ENCODE data around the gene HUNK.
A peak's percentile ranks its signal among the peaks of the same experiment; 100 is the strongest.

HUNK gene

DNA sequence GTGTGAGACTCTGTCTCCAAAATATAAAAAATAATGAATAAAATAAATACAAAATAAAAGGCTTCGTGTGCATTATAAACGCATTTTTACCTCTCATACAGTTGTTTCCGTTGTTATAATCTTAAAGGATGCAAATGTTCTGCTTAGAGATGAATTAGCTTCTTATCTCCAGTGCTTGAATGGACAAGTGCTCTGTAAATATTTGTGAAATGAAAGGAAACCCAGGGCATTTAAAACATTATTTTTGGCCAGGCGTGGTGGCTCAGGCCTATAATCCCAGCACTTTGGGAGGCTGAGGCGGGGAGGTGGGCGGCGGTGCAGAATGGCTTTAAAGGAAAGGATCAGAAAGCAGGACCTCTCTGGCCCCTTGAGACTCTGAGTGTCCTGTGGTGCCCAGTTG, 94.5 kb downstream of the HUNK start:
- Mint-ChIP-seq H3K27me3 (peaks cover 2% of the 10 kb centered on the region), H3K9me3 (ENCODE audit: low read depth) (no peaks in the 10 kb centered on the region), H3K4me1 (ENCODE audit: low read depth) (peaks cover 4% of the 10 kb centered on the region), H3K27ac (no peak overlapping the region), H3K4me3 (no peak overlapping the region), H3K36me3 (no peaks in the 10 kb centered on the region)

DNA sequence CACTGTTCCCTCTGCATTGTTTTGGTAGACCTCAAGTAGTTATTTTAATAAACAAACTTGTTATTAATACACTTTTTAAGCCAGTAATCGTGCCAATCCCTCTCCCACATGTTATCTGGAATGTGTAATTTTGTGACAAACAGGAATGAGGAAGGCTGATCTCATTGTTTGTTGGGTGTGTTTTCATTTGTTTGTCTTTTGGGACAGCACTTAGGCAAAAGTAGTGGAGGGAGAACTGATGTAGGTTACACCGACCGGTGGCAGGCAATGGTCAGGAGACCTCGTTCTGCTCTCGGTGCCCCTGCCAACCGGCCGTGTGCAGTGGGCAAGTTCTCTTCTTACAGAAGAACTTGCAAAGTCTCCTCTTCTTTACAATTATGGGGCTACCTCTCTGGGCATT, 99.8 kb downstream of the HUNK start:
- no peak overlapping the region for H3K4me3 Mint-ChIP-seq
- no peaks in the 10 kb centered on the region for H3K9me3 Mint-ChIP-seq (ENCODE audit: low read depth)
- peaks cover 30% of the 10 kb centered on the region for H3K4me1 Mint-ChIP-seq (ENCODE audit: low read depth)
- no peak overlapping the region for H3K27ac Mint-ChIP-seq
- peaks cover 3% of the 10 kb centered on the region for H3K36me3 Mint-ChIP-seq
- H3K27me3 Mint-ChIP-seq = no peaks in the 10 kb centered on the region

DNA sequence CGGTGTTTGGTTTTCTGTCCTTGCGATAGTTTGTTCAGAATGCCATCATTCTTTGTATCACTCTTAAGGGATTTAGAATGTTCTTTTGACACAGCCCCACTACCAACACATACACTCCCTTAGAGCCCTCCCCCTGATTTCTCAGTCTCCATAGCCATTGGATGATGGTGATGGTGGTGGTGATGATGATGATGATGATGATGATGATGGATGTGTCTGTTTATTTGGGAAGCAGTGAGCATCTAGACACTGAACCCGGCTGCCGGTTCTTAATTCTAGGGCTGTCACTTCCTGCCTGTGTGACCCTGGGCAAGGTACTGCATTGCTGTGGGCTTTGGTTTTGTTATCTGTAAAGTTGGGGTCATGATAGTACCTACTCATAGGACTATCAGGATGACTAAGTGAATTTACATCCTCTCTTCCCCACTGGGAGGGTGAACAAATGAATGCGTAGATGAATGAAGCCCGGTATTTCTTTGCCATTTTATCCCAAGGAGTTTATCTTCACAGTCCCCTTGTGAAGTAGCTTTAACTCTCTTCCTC, 100.7 kb downstream of the HUNK start:
- Mint-ChIP-seq H3K27ac (no peak overlapping the region), H3K4me1 (ENCODE audit: low read depth) (peaks cover 30% of the 10 kb centered on the region), H3K4me3 (no peak overlapping the region), H3K9me3 (ENCODE audit: low read depth) (no peaks in the 10 kb centered on the region), H3K27me3 (no peaks in the 10 kb centered on the region), H3K36me3 (peaks cover 3% of the 10 kb centered on the region)

DNA sequence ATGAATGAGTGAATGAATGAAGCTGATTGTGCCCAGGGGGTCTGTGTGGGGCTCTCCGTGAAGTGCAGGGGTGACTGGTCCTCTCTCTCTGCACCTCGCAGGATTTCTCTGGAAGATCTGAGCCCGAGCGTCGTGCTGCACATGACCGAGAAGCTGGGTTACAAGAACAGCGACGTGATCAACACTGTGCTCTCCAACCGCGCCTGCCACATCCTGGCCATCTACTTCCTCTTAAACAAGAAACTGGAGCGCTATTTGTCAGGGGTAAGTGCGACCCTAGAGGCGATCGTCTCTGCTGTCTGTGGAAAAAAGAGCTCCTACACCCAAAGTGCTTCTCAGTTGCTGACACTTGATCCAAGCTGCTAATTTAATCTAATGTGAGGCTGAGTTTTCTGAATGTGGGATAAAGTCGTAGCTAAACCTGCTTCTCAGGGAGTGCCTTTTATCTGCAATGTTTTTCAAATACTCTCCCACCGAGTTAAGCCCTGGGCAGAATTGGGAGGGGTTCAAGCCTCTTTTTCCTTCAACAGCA, 101.7 kb downstream of the HUNK start:
- Mint-ChIP-seq H3K4me3 (peak overlapping the region; percentile 52), H3K27me3 (no peaks in the 10 kb centered on the region), H3K27ac (peak overlapping the region; percentile 12), H3K4me1 (ENCODE audit: low read depth) (peaks cover 30% of the 10 kb centered on the region), H3K36me3 (peaks cover 3% of the 10 kb centered on the region), H3K9me3 (ENCODE audit: low read depth) (no peaks in the 10 kb centered on the region)

DNA sequence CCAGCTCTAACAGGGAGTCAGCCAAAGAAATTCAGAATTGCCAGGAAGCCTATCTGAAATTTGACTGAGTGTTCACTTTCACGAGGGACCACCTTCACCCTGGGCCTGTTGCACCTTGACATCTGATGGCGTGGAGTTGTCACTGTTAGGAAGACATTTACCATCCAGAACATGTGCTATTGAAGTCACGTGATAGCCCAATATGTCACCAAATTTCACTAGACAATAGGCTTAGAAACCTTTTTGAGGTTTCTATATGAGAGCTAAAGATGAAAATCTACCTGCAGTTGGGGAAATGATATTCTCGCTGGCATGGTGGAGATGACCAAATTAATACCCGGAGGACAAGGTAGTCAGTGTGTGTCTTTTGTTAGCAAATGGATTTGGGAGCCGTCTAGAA, 102.7 kb downstream of the HUNK start:
- Mint-ChIP-seq H3K9me3 (ENCODE audit: low read depth) (no peaks in the 10 kb centered on the region), H3K27me3 (no peaks in the 10 kb centered on the region), H3K36me3 (peaks cover 3% of the 10 kb centered on the region), H3K4me3 (no peak overlapping the region), H3K4me1 (ENCODE audit: low read depth) (peaks cover 26% of the 10 kb centered on the region), H3K27ac (no peak overlapping the region)

DNA sequence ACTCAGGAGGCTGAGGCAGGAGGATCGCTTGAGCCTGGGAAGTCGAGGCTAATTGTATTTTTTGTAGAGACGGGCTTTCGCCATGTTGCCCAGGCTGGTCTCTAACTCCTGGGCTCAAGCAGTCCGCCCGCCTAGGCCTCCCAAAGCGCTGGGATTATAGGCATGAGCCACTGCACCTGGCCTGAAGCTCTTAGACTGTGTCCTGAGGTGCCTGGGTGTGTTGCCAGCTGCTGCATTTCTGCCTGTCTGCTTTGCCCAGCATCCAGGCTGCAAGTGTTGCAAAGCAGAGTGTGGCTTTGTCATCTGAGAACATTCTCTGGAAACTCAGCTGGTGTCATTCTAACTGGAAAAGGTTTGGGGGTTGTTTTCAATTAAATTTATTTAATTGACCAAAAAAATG, 105.0 kb downstream of the HUNK start:
- H3K36me3 Mint-ChIP-seq = no peaks in the 10 kb centered on the region
- peaks cover 2% of the 10 kb centered on the region for H3K27me3 Mint-ChIP-seq
- peaks cover 31% of the 10 kb centered on the region for H3K4me1 Mint-ChIP-seq (ENCODE audit: low read depth)
- H3K4me3 Mint-ChIP-seq = no peak overlapping the region
- H3K9me3 Mint-ChIP-seq (ENCODE audit: low read depth) = no peaks in the 10 kb centered on the region
- H3K27ac Mint-ChIP-seq = no peak overlapping the region

DNA sequence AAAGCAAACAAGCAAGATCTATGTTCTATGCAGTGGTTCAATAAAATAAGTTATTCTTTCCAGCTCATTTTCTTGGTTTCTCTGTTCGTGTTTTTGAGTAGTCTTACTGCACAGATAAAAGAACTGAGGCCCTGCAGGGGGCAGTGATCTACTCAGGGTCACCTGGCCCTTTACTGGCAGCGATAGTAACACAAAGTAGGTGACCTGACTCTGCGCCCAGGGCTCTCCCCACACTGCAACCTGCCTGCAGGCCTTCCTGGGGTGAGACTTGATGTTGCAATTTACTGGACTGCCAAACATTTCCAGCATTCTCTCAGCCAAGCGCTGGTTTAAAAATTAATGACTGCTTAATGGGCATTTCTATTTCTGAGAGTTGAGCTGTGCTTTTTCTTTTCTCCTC, 110.3 kb downstream of the HUNK start:
- Mint-ChIP-seq H3K27me3 (peaks cover 4% of the 10 kb centered on the region), H3K27ac (no peak overlapping the region), H3K4me3 (no peak overlapping the region), H3K36me3 (no peaks in the 10 kb centered on the region), H3K9me3 (ENCODE audit: low read depth) (no peaks in the 10 kb centered on the region), H3K4me1 (ENCODE audit: low read depth) (peaks cover 5% of the 10 kb centered on the region)

DNA sequence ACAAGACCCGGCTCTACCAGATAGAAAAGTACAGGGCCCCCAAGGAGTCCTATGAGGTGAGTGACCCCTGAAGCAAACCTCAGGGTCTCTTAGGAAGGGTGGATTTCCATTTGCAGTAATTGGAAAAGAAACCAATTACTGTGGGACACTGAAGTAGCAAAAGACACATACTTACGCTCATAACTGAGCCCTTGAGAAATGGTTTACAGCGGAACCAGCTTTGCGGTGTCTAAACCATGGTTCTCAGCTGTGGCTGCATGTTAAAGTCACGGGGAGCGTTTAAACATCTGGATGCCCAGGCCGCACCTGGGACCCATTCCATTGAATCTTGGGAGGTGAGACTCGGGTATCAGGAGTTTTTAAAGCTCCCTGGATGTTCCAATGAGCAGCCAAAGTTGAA, 110.7 kb downstream of the HUNK start:
- no peak overlapping the region for H3K4me3 Mint-ChIP-seq

DNA sequence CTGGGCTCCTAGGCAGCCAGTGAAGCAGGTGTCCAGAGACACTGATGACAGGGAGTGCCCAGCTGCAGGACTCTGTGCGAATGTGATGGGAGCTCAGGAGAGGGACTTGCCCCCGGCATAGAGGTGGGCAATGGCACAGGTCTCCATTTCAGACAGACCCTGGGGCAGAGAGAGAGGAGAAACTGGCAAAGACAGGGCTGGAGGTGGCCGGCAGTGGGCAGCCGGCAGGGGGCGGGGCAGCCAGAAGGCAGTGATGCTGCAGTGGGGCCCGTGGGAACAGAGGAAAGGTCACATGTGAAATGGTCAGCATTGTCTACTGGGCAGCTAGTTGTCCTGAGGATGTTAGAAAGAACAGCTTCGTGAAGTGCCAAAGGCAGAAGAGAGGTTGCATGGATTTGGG, 112.6 kb downstream of the HUNK start:
- peaks cover 4% of the 10 kb centered on the region for H3K27me3 Mint-ChIP-seq
- no peak overlapping the region for H3K27ac Mint-ChIP-seq
- no peak overlapping the region for H3K4me3 Mint-ChIP-seq
- H3K4me1 Mint-ChIP-seq (ENCODE audit: low read depth) = peaks cover 5% of the 10 kb centered on the region
- no peaks in the 10 kb centered on the region for H3K9me3 Mint-ChIP-seq (ENCODE audit: low read depth)
- no peaks in the 10 kb centered on the region for H3K36me3 Mint-ChIP-seq

More for the DNA sequence above, 110.7 kb downstream of the HUNK start:
- Mint-ChIP-seq H3K9me3 (ENCODE audit: low read depth) (no peaks in the 10 kb centered on the region), H3K4me1 (ENCODE audit: low read depth) (peaks cover 5% of the 10 kb centered on the region), H3K27ac (no peak overlapping the region), H3K36me3 (no peaks in the 10 kb centered on the region), H3K27me3 (peaks cover 4% of the 10 kb centered on the region)

DNA sequence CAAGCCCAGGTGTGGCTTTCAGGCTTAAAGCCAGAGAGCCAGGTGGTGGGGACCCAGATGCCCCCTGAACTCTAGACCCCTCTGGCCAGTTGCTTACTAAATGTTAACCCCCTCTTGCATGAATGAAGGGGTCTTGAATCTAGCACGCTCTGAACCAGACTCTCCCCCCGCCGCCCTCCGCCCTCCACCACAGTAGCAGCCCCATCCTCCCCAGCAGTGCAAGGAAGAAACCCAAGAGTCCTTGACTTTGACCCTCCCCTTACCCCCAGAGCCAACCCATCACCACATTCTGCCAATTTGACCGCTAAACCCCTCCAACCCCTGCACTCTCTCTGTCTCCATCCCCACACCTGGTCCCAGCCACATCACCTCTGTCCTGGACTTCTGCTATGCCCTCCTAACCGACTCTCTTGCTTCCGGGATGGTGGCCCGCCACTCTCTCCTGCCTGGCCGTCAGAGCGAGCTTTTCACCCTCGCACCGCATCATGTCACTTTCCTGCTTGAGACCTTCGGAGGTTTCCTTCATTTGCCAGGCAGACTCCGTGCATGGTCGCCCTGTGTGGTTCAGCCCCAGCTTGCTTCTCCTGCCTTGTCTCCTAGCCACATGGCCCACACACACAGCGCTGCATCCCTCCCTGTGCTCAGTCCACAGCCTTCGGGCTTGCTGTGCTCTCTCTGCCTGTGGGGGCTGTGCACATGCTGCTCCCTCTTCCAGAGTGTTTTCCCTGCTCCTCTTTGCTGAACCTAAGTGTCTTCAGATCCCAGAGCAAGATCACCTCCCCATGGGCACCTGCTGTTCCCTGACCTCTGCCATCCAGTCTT, 113.4 kb downstream of the HUNK start:
- no peak overlapping the region for H3K27ac Mint-ChIP-seq
- peaks cover 5% of the 10 kb centered on the region for H3K4me1 Mint-ChIP-seq (ENCODE audit: low read depth)
- H3K9me3 Mint-ChIP-seq (ENCODE audit: low read depth) = no peaks in the 10 kb centered on the region
- no peak overlapping the region for H3K4me3 Mint-ChIP-seq
- H3K36me3 Mint-ChIP-seq = no peaks in the 10 kb centered on the region
- H3K27me3 Mint-ChIP-seq = peaks cover 2% of the 10 kb centered on the region

DNA sequence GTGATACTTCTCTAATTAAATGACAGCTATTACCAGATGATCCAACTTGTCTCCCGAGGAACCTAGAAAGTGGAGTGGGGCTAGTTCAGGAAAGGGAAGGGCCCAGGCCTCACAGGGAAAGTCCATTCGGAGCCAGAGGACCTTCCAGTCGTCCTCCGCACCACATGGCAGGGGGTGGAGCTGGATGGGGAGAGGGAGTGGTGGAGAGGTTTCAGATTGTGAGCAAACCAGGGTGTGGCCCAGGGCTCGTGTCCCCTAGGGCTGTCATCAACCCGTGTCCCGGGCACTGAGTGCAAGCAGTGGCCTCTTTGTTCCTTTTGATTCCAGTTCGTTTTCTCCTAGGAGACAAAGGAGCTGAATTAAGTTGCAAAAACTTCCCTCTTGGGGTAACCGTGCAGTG, 114.9 kb downstream of the HUNK start:
- H3K4me3 Mint-ChIP-seq = no peak overlapping the region
- no peaks in the 10 kb centered on the region for H3K36me3 Mint-ChIP-seq

DNA sequence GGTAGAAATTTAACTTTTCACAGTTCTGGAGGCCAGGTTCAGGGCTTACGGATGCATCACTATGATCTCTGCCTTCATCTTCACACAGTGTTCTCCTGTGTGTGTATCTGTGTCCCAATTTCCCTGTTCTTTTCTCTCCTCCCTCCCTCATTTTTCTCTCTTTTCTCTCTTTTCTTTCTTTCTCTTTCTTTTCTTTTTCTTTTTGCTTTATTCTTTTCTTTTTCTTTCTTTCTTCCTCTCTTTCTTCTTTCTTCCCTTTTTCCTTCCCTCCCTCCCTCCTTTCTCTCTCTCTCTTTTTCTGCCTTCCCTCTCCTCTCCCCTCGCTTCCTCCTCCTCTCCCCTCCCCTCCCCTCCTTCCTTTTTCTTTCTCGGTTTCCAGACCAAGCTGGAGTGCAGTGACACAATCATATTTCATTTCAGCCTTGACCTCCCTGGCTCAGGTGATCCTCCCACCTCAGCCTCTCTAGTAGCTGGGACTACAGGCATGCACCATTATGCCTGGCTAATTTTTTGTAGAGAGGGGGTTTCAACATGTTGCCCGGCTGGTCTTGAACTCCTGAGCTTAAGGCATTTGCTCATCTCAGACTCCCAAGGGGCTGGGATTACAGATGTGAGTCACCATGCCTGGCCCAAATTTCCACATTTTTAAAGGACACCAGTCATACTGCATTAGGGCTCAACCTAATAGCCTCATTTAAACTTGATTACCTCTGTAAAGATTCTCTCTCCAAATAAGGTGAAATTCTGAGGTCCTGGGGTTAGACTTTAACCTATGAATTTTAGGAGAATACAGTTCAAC, 115.9 kb downstream of the HUNK start:
- H3K27ac Mint-ChIP-seq = no peak overlapping the region
- H3K4me1 Mint-ChIP-seq (ENCODE audit: low read depth) = no peaks in the 10 kb centered on the region
- peaks cover 2% of the 10 kb centered on the region for H3K27me3 Mint-ChIP-seq
- no peak overlapping the region for H3K4me3 Mint-ChIP-seq
- H3K9me3 Mint-ChIP-seq (ENCODE audit: low read depth) = no peaks in the 10 kb centered on the region
- no peaks in the 10 kb centered on the region for H3K36me3 Mint-ChIP-seq

More for the DNA sequence above, 114.9 kb downstream of the HUNK start:
- no peaks in the 10 kb centered on the region for H3K4me1 Mint-ChIP-seq (ENCODE audit: low read depth)
- no peaks in the 10 kb centered on the region for H3K9me3 Mint-ChIP-seq (ENCODE audit: low read depth)
- peaks cover 2% of the 10 kb centered on the region for H3K27me3 Mint-ChIP-seq
- H3K27ac Mint-ChIP-seq = no peak overlapping the region

DNA sequence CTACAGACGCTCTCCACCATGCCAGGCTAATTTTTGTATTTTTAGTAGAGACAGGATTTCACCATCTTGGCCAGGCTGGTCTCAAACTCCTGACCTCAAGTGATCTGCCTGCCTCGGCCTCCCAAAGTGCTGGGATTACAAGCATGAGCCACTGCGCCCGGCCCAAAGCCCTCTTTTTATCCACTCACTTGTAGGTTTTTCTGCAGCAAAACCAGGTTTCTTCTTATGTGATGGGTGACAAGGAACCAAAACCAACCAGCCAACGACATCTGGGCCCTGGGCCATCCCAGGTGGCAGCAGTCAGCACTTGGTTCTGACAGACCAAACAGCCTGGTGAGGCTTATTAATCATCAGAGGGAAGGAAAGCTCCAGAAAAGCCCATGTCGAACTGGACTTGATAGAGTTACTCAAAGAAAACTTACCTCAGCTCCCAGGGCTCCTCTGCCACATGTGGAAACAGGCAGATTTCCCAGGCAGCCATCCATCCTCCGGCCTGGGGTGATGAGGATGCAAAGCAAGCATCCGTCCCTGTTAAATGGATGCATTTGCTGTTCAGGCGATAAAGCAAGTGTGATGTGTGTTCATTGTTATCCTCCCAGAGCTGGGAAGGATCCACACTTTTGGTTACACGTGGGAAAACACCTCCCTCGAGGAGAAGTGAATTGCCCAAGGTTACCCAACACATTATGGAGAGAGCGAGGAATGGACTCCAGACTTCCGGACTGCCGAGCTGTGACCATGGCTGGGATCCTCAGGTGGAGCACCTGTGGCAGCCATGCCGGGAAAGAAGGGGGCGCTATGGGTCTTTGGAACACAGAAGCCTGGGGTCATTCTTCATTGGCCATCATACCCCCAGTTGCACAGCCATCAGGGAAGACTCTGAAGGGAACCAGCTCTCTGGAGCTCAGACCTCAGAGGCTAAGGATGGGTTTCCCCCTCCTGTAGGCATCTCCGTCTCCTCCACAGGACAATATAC, 118.8 kb downstream of the HUNK start:
- Mint-ChIP-seq H3K4me1 (ENCODE audit: low read depth) (no peaks in the 10 kb centered on the region), H3K36me3 (no peaks in the 10 kb centered on the region), H3K27me3 (no peaks in the 10 kb centered on the region), H3K4me3 (no peak overlapping the region), H3K9me3 (ENCODE audit: low read depth) (no peaks in the 10 kb centered on the region), H3K27ac (no peak overlapping the region)

DNA sequence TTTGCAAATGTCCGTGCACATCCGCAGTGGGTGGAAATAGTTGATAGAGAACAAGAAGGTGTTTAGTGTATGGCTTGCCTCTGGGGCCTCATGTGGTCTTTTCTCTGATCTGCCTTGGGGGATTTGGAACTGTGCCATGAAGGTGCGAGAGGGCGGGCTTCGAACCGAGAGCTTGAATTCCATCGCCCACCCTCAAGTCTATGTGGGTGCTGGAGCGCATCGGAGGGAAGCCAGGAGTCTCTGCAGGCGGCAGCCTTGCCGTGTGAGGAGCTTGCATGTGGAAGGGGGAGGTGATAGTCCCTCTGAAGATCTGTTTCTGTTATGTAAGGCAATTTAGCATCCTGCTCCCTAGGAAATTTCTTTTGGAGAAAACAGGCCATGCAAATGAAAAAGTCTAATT, 119.6 kb downstream of the HUNK start:
- Mint-ChIP-seq H3K36me3 (no peaks in the 10 kb centered on the region), H3K4me3 (no peak overlapping the region), H3K4me1 (ENCODE audit: low read depth) (no peaks in the 10 kb centered on the region), H3K27ac (no peak overlapping the region), H3K9me3 (ENCODE audit: low read depth) (no peaks in the 10 kb centered on the region), H3K27me3 (no peaks in the 10 kb centered on the region)

Data from activated naive CD8-positive, alpha-beta T cell (primary cell).